Measurements from ENCODE around the gene MRPL3. TPM values are rescaled to one million over a fixed set of nuclear protein-coding genes. Genes with fewer than 3 reads are reported as not detected.

MRPL3 gene
- polyA plus RNA-seq, 3 donors = 20.9 to 66.3 (median 62.9) TPM

GRCh38 chr3:131505421-131505820 lies 2.6 kb upstream of the MRPL3 start:
- Mint-ChIP-seq H3K4me1 (peaks cover 45% of the 10 kb centered on the region), H3K27me3 (ENCODE audit: low read depth in 3 of 3) (peaks cover 0 to 1% (median 0%) of the 10 kb centered on the region in 3 donors), H3K27ac (peak overlapping the region in 4 of 7 donors; percentile 32 to 92 (median 70)), H3K9me3 (peaks cover 0 to 6% (median 0%) of the 10 kb centered on the region in 7 donors), H3K4me3 (no peak overlapping the region), H3K36me3 (peaks cover 3 to 4% of the 10 kb centered on the region in 2 donors)
- Histone ChIP-seq H3K9ac (ENCODE audit: insufficient read depth, low read length, poor library complexity, severe bottlenecking) (no peak overlapping the region), H3K4me3 (replicated peaks in 1 of 3; ENCODE audit: low read depth in 2 of 3, low read length in 3 of 3) (no peak overlapping the region), H4K20me1 (ENCODE audit: insufficient read depth, low read length) (no peaks in the 10 kb centered on the region), H3K4me1 (ENCODE audit: control insufficient read depth in 1 of 2, insufficient read depth in 2 of 2, low read length in 2 of 2) (peaks cover 32 to 44% of the 10 kb centered on the region in 2 donors), H3K36me3 (replicated peaks in 1 of 2; ENCODE audit: control insufficient read depth in 1 of 2, insufficient read depth in 2 of 2, low read length in 2 of 2) (peaks cover 2 to 3% of the 10 kb centered on the region in 2 donors), H3K4me2 (replicated peaks; ENCODE audit: extremely low read depth, low read length, poor library complexity, severe bottlenecking) (no peak overlapping the region), H3K27me3 (ENCODE audit: control insufficient read depth in 2 of 2, insufficient read depth in 2 of 2, low read length in 2 of 2) (peaks cover 0 to 2% of the 10 kb centered on the region in 2 donors), H3K9me3 (replicated peaks in 1 of 2; ENCODE audit: control insufficient read depth in 1 of 2, insufficient read depth in 1 of 2, low read length in 2 of 2) (no peaks in the 10 kb centered on the region), H3K27ac (ENCODE audit: low read depth in 1 of 2, low read length in 2 of 2) (peak overlapping the region in 1 of 2 donors; percentile 82), H2AFZ (ENCODE audit: insufficient read depth, low read depth, low read length, poor library complexity, severe bottlenecking) (no peak overlapping the region), H3K79me2 (ENCODE audit: insufficient read depth, low read length) (peaks cover 28% of the 10 kb centered on the region)
- WGBS (ENCODE audit: insufficient coverage) = 100% methylated on average over 3 of the region's 4 CpGs
- intact Hi-C loops (cut with micrococcal nuclease) = no loop called here
- TF ChIP-seq CTCF (IDR thresholded peaks at IDR 0.05) = no peak
- DNase-seq = peak; percentile 21 to 29 (median 25)

- H3K4me3 Mint-ChIP-seq = peak overlapping the region; percentile 46 to 96
- peak overlapping the region in 1 of 2 donors; percentile 87 for H3K27ac ChIP-seq (ENCODE audit: low read depth in 1 of 2, low read length in 2 of 2)
- peak overlapping the region; percentile 67 to 96 (median 91) for H3K4me3 ChIP-seq (replicated peaks in 1 of 3; ENCODE audit: low read depth in 2 of 3, low read length in 3 of 3)
- H3K27ac Mint-ChIP-seq = peak overlapping the region; percentile 89 to 96 (median 92)
- H3K4me1 ChIP-seq (ENCODE audit: control insufficient read depth in 1 of 2, insufficient read depth in 2 of 2, low read length in 2 of 2) = peaks cover 32 to 44% of the 10 kb centered on the region in 2 donors
- peaks cover 0 to 2% of the 10 kb centered on the region in 2 donors for H3K27me3 ChIP-seq (ENCODE audit: control insufficient read depth in 2 of 2, insufficient read depth in 2 of 2, low read length in 2 of 2)
- DNase-seq = peak; percentile 0 to 14 (median 9)
- peak overlapping the region; percentile 92 for H3K4me2 ChIP-seq (replicated peaks; ENCODE audit: extremely low read depth, low read length, poor library complexity, severe bottlenecking)
- peaks cover 19 to 24% of the 10 kb centered on the region in 2 donors for H3K36me3 Mint-ChIP-seq
- H3K9ac ChIP-seq (ENCODE audit: insufficient read depth, low read length, poor library complexity, severe bottlenecking) = no peak overlapping the region
- intact Hi-C loops (cut with micrococcal nuclease) = no loop called here
- no peaks in the 10 kb centered on the region for H3K27me3 Mint-ChIP-seq (ENCODE audit: low read depth in 3 of 3)
- H2AFZ ChIP-seq (ENCODE audit: insufficient read depth, low read depth, low read length, poor library complexity, severe bottlenecking) = peak overlapping the region; percentile 97
- H3K79me2 ChIP-seq (ENCODE audit: insufficient read depth, low read length) = peaks cover 28% of the 10 kb centered on the region
- peaks cover 45% of the 10 kb centered on the region for H3K4me1 Mint-ChIP-seq
- H4K20me1 ChIP-seq (ENCODE audit: insufficient read depth, low read length) = no peaks in the 10 kb centered on the region
- no peaks in the 10 kb centered on the region for H3K9me3 ChIP-seq (replicated peaks in 1 of 2; ENCODE audit: control insufficient read depth in 1 of 2, insufficient read depth in 1 of 2, low read length in 2 of 2)
- H3K9me3 Mint-ChIP-seq = peaks cover 0 to 6% (median 0%) of the 10 kb centered on the region in 7 donors
- H3K36me3 ChIP-seq (replicated peaks in 1 of 2; ENCODE audit: control insufficient read depth in 1 of 2, insufficient read depth in 2 of 2, low read length in 2 of 2) = peaks cover 21 to 22% of the 10 kb centered on the region in 2 donors
- no peak for TF ChIP-seq CTCF (IDR thresholded peaks at IDR 0.05)
Measured at GRCh38 chr3:131503320-131503635, 507 bp upstream of the MRPL3 start.

Measured in CD14-positive monocyte (primary cell).